Ishikawa (cell line): ENCODE measurements around the gene ANO6.

ENCODE experiments used
- CEBPB ChIP-seq: IDR thresholded peaks from 2 replicates; pipeline ENCODE4 v1.6.1; 2012
- CREB1 ChIP-seq: IDR thresholded peaks from 2 replicates; pipeline ENCODE4 v1.6.1; 2012; ENCODE audit warnings: low read depth
- EGR1 ChIP-seq: IDR thresholded peaks from 2 replicates; pipeline ENCODE4 v1.6.1; 2012
- EP300 ChIP-seq: IDR thresholded peaks from 2 replicates; pipeline ENCODE4 v1.6.1; 2012; ENCODE audit warnings: borderline replicate concordance
- FOXM1 ChIP-seq: IDR thresholded peaks from 2 replicates; pipeline ENCODE4 v1.6.1; 2012; ENCODE audit warnings: low read depth, borderline replicate concordance
- MAX ChIP-seq: IDR thresholded peaks from 2 replicates; pipeline ENCODE4 v1.6.1; 2012
- NFIC ChIP-seq: IDR thresholded peaks from 2 replicates; pipeline ENCODE4 v1.6.1; 2012
- RAD21 ChIP-seq: IDR thresholded peaks from 2 replicates; pipeline ENCODE4 v1.6.1; 2012; ENCODE audit warnings: low read depth
- REST ChIP-seq: IDR thresholded peaks from 2 replicates; pipeline ENCODE4 v1.6.1; 2012; ENCODE audit warnings: low read depth, mild to moderate bottlenecking
- TAF1 ChIP-seq: IDR thresholded peaks from 2 replicates; pipeline ENCODE4 v1.6.1; 2012; ENCODE audit warnings: low read depth, mild to moderate bottlenecking
- TCF12 ChIP-seq: IDR thresholded peaks from 2 replicates; pipeline ENCODE4 v1.6.1; 2012; ENCODE audit warnings: low read depth
- TEAD4 ChIP-seq: IDR thresholded peaks from 2 replicates; pipeline ENCODE4 v1.6.1; 2012
- USF1 ChIP-seq: IDR thresholded peaks from 2 replicates; pipeline ENCODE4 v1.6.1; 2012
- YY1 ChIP-seq: IDR thresholded peaks from 2 replicates; pipeline ENCODE4 v1.6.1; 2012; ENCODE audit warnings: low read depth
- ZBTB7A ChIP-seq: IDR thresholded peaks from 2 replicates; pipeline ENCODE4 v1.6.1; 2012; ENCODE audit warnings: low read depth

ANO6 gene

GRCh38 chr12:45215419-45216229 lies at the start of gene ANO6:
Gene ANO6 (plus strand): TSS chr12:45216095. CDS start chr12:45216322, 227 bp downstream.
- TF ChIP-seq TAF1 (peak; percentile 73), TCF12 (no peak; the same call in none of the 2 replicates), ZBTB7A (peak; percentile 98), CEBPB (0 out of 2 replicates have a peak, but pooled peaks have one; percentile 17), RAD21 (peak; percentile 43; the same call in 1 of the 2 replicates), REST (no peak), FOXM1 (peak; percentile 61), EGR1 (peak; percentile 72), YY1 (peak; percentile 17; the same call in 1 of the 2 replicates), EP300 (peak; percentile 45; the same call in 1 of the 2 replicates), NFIC (peak; percentile 30), TEAD4 (peak; percentile 64), CREB1 (peak; percentile 37; the same call in 1 of the 2 replicates), MAX (peak; percentile 89), USF1 (peak; percentile 72)

- TF ChIP-seq EP300 = no peak
- TF ChIP-seq NFIC = no peak
- TF ChIP-seq RAD21 = no peak
- no peak for TF ChIP-seq YY1
- no peak for TF ChIP-seq TEAD4
Measured at GRCh38 chr12:45168976-45169375, 46.9 kb upstream of the ANO6 start.

GRCh38 chr12:45170456-45171042 lies 45.3 kb upstream of the ANO6 start:
- peak; percentile 98 for TF ChIP-seq RAD21
- no peak for TF ChIP-seq ZBTB7A
- no peak for TF ChIP-seq TCF12
- no peak for TF ChIP-seq REST
- no peak for TF ChIP-seq TEAD4

- peak; percentile 31; the same call in 1 of the 2 replicates for TF ChIP-seq RAD21
Measured at GRCh38 chr12:45173293-45173692, 42.6 kb upstream of the ANO6 start.

GRCh38 chr12:45174595-45174994 lies 41.3 kb upstream of the ANO6 start:
- no peak for TF ChIP-seq TAF1
- no peak for TF ChIP-seq TEAD4
- no peak for TF ChIP-seq EP300
- TF ChIP-seq USF1 = no peak
- no peak for TF ChIP-seq CREB1
- no peak for TF ChIP-seq TCF12
- TF ChIP-seq RAD21 = no peak
- no peak for TF ChIP-seq EGR1
- TF ChIP-seq ZBTB7A = no peak
- TF ChIP-seq MAX = no peak
- TF ChIP-seq REST = no peak
- TF ChIP-seq YY1 = no peak
- no peak for TF ChIP-seq NFIC
- no peak for TF ChIP-seq FOXM1
